H1 (cell line): ENCODE measurements around the gene CNOT3. TPM values are rescaled to one million over a fixed set of nuclear protein-coding genes. Genes with fewer than 3 reads are reported as not detected.

Experiments used
- CTCF ChIA-PET: fragments of 300-600 bp; sonication (Branson Sonifier 250); formaldehyde crosslinking; loops from one replicate; lab custom pipeline; 2021; ENCODE audit not compliant: partially characterized antibody; lab: Charles Lee
- POLR2A ChIA-PET: fragments of 300-600 bp; sonication (Branson Sonifier 250); formaldehyde crosslinking; loops from one replicate; lab custom pipeline; 2021; ENCODE audit warnings: inconsistent platforms; ENCODE audit not compliant: partially characterized antibody; lab: Charles Lee
- DNase-seq, 2 experiments: peaks; one replicate each; pipeline versions ENCODE4 v3.0.0 to v3.0.0-alpha.2; 2010 to 2022; ENCODE audit warnings: low spot score in 2 of 2, low read depth in 1 of 2, mixed read lengths in 1 of 2
- FAIRE-seq: peaks from 2 replicates; lab custom pipeline; 2011; peaks lifted over from hg19 to GRCh38; lab: Jason Lieb, UNC
- H2AFZ ChIP-seq: 2 replicates; pipeline ENCODE4 v1.8.1; 2012; ENCODE audit warnings: low read length, inconsistent platforms
- H2AK5ac ChIP-seq: 2 replicates; pipeline ENCODE4 v1.6.1; 2013; ENCODE audit warnings: low read depth, low read length
- H2BK120ac ChIP-seq: replicated peaks from 2 replicates; pipeline ENCODE3; 2013; ENCODE audit warnings: low read depth, low read length, inconsistent platforms
- H2BK12ac ChIP-seq: 2 replicates; pipeline ENCODE4 v1.6.1; 2013; ENCODE audit warnings: low read depth, low read length
- H2BK15ac ChIP-seq: 2 replicates; pipeline ENCODE4 v1.6.1; 2013; ENCODE audit warnings: low read length
- H2BK20ac ChIP-seq: 2 replicates; pipeline ENCODE4 v1.6.1; 2013; ENCODE audit warnings: low read length
- H2BK5ac ChIP-seq: 2 replicates; pipeline ENCODE4 v1.6.1; 2013; ENCODE audit warnings: low read depth, low read length
- H3K14ac ChIP-seq: 2 replicates; pipeline ENCODE4 v1.6.1; 2013; ENCODE audit warnings: inconsistent platforms; ENCODE audit not compliant: insufficient read length
- H3K18ac ChIP-seq: 2 replicates; pipeline ENCODE4 v1.6.1; 2013; ENCODE audit warnings: low read length; ENCODE audit errors: extremely low read depth
- H3K23ac ChIP-seq: 2 replicates; pipeline ENCODE4 v1.6.1; 2013; ENCODE audit warnings: inconsistent platforms; ENCODE audit not compliant: insufficient read length
- H3K23me2 ChIP-seq: 2 replicates; pipeline ENCODE4 v1.6.1; 2013; ENCODE audit warnings: low read depth, low read length
- H3K27ac ChIP-seq: 2 replicates; pipeline ENCODE4 v1.6.1; 2011; ENCODE audit warnings: low read depth, low read length, inconsistent platforms
- H3K27me3 ChIP-seq, 4 experiments: replicated peaks in 1 of 4; 1 replicate in 1 of 4; 2 replicates in 3 of 4; pipeline versions ENCODE4 v1.6.1 to v1.8.1; 2011 to 2013; ENCODE audit warnings: low read length in 3 of 4, mild to moderate bottlenecking in 3 of 4, inconsistent platforms in 2 of 4, mixed read lengths in 2 of 4, moderate library complexity in 1 of 4; ENCODE audit not compliant: control insufficient read depth in 3 of 4, insufficient read depth in 3 of 4; ENCODE audit errors: extremely low read depth in 1 of 4
- H3K36me3 ChIP-seq, 4 experiments: 2 replicates each; pipeline versions ENCODE4 v1.6.1 to v1.8.1; 2011 to 2013; ENCODE audit warnings: mild to moderate bottlenecking in 4 of 4, low read length in 3 of 4, moderate library complexity in 2 of 4, control low read depth in 1 of 4, inconsistent platforms in 1 of 4; ENCODE audit not compliant: insufficient read depth in 4 of 4, control insufficient read depth in 2 of 4
- H3K4ac ChIP-seq: replicated peaks from 2 replicates; pipeline ENCODE3; 2013; ENCODE audit warnings: low read length, low read depth, mixed read lengths, inconsistent platforms; ENCODE audit not compliant: insufficient read length
- H3K4me1 ChIP-seq, 4 experiments: replicated peaks in 1 of 4; 1 replicate in 1 of 4; 2 replicates in 3 of 4; pipeline versions ENCODE4 v1.6.1 to v1.8.1; 2011 to 2013; ENCODE audit warnings: low read length in 3 of 4, inconsistent platforms in 2 of 4, mixed read lengths in 1 of 4; ENCODE audit not compliant: insufficient read depth in 4 of 4, control insufficient read depth in 3 of 4
- H3K4me2 ChIP-seq, 2 experiments: 2 replicates each; pipeline versions ENCODE4 v1.6.1 to v1.8.1; 2011 to 2013; ENCODE audit warnings: low read depth in 2 of 2, low read length in 2 of 2, control low read depth in 1 of 2, inconsistent platforms in 1 of 2, mild to moderate bottlenecking in 1 of 2; ENCODE audit not compliant: insufficient read depth in 1 of 2
- H3K4me3 ChIP-seq, 4 experiments: fragments of 200-600, 300-600 bp in 1 of 4; sonication (generic), shearing (Covaris generic), sonication (Bioruptor Twin) in 1 of 4; 2 replicates each; pipeline versions ENCODE4 v1.5.1 to v1.8.1; 2011 to 2016; ENCODE audit warnings: low read length in 4 of 4, low read depth in 3 of 4, control low read depth in 2 of 4, inconsistent platforms in 2 of 4, mild to moderate bottlenecking in 2 of 4, mixed read lengths in 1 of 4, moderate library complexity in 1 of 4; ENCODE audit not compliant: insufficient read depth in 2 of 4; ENCODE audit errors: extremely low read depth in 1 of 4
- H3K56ac ChIP-seq: replicated peaks from 2 replicates; pipeline ENCODE3; 2013; ENCODE audit warnings: low read depth, mild to moderate bottlenecking, mixed read lengths, low read length, inconsistent platforms; ENCODE audit not compliant: insufficient read length
- H3K79me1 ChIP-seq: 2 replicates; pipeline ENCODE4 v1.6.1; 2013; ENCODE audit warnings: low read depth, low read length, control low read depth
- H3K79me2 ChIP-seq, 2 experiments: 2 replicates each; pipeline versions ENCODE4 v1.6.1 to v1.8.1; 2012 to 2013; ENCODE audit warnings: low read length in 2 of 2, mild to moderate bottlenecking in 2 of 2, inconsistent platforms in 1 of 2; ENCODE audit not compliant: insufficient read depth in 2 of 2, control insufficient read depth in 1 of 2
- H3K9ac ChIP-seq, 4 experiments: replicated peaks in 1 of 4; 1 replicate in 1 of 4; 2 replicates in 3 of 4; pipeline versions ENCODE4 v1.6.1 to v1.8.1; 2011 to 2013; ENCODE audit warnings: low read depth in 3 of 4, low read length in 3 of 4, control low read depth in 2 of 4, mild to moderate bottlenecking in 2 of 4, moderate library complexity in 2 of 4, inconsistent platforms in 1 of 4; ENCODE audit errors: extremely low read depth in 1 of 4
- H3K9me3 ChIP-seq, 2 experiments: 2 replicates each; pipeline versions ENCODE4 v1.6.1 to v1.8.1; 2012 to 2013; ENCODE audit warnings: mild to moderate bottlenecking in 2 of 2, moderate library complexity in 2 of 2, control low read depth in 1 of 2, inconsistent platforms in 1 of 2, low read depth in 1 of 2, low read length in 1 of 2, mixed read lengths in 1 of 2; ENCODE audit not compliant: insufficient read depth in 2 of 2
- H4K20me1 ChIP-seq, 2 experiments: replicated peaks in 1 of 2; 2 replicates each; pipeline versions ENCODE3 to v1.8.1; 2011 to 2013; ENCODE audit warnings: inconsistent platforms in 2 of 2, low read length in 2 of 2, mild to moderate bottlenecking in 1 of 2; ENCODE audit not compliant: insufficient read depth in 2 of 2, control insufficient read depth in 1 of 2
- H4K5ac ChIP-seq: 2 replicates; pipeline ENCODE4 v1.6.1; 2013; ENCODE audit warnings: low read length, low read depth, mixed read lengths, inconsistent platforms; ENCODE audit not compliant: insufficient read length
- H4K8ac ChIP-seq: 2 replicates; pipeline ENCODE4 v1.8.0; 2013; ENCODE audit warnings: mild to moderate bottlenecking, moderate library complexity, low read length, inconsistent platforms; ENCODE audit not compliant: insufficient read depth; ENCODE audit errors: extremely low read depth
- H4K91ac ChIP-seq: replicated peaks from 2 replicates; pipeline ENCODE3; 2013; ENCODE audit warnings: low read length, mixed read lengths, inconsistent platforms; ENCODE audit not compliant: insufficient read length
- GTF2F1 ChIP-seq: IDR thresholded peaks from 2 replicates; pipeline ENCODE4 v1.6.1; 2012; ENCODE audit warnings: low read depth, low read length, improper control_type of control experiment, borderline replicate concordance
- POLR2A ChIP-seq, 2 experiments: IDR thresholded peaks; 1 replicate in 1 of 2; 2 replicates in 1 of 2; pipeline ENCODE4 v1.6.1; 2011; ENCODE audit warnings: low read depth in 2 of 2, low read length in 2 of 2, mild to moderate bottlenecking in 2 of 2; ENCODE audit errors: control extremely low read depth in 1 of 2
- WGBS, 2 experiments: shearing (Covaris generic) in 1 of 2; methylation state at CpG; one replicate each; pipeline versions ENCODE4 v1.1.6 to v1.1.7; 2013 to 2015; ENCODE audit warnings: low lambda C conversion rate in 2 of 2, mixed read lengths in 2 of 2, inconsistent platforms in 1 of 2, low coverage in 1 of 2, missing lambda C conversion rate in 1 of 2; ENCODE audit not compliant: insufficient replicate concordance in 2 of 2, insufficient coverage in 1 of 2, insufficient read length in 1 of 2; ENCODE audit errors: extremely low coverage in 1 of 2, missing lambda C conversion rate in 1 of 2; 5-methylcytosine and 5-hydroxymethylcytosine counted together
- polyA plus RNA-seq, 7 experiments: library from polyadenylated mRNA; depleted of rRNA in 3 of 7; stranded (reverse) in 5 of 7; unstranded in 2 of 7; fragments of >200 nt in 5 of 7; fragments of 200-250 nt in 2 of 7; gene quantifications; 1 replicate in 5 of 7; 2 replicates in 1 of 7; 4 replicates in 1 of 7; pipeline versions ENCODE4 v1.2.1 to v1.2.3, GENCODE V29; 2011 to 2013; ENCODE audit warnings: missing spikeins in 2 of 7, mixed read lengths in 2 of 7
- total RNA-seq: library from RNA; stranded (reverse); fragmentation: NEBNext Ultra II Directional; extraction: Animal tissue kit (Norgen Biotek cat#: 25700); gene quantifications from 2 replicates; pipeline ENCODE4 v1.2.1, GENCODE V29; 2021

Gene CNOT3
- total and polyA plus RNA-seq, 2 of the 8 experiments (the other 6 are each of a cell fraction or from before 2014, with no cell fraction given), result 21.2 to 86.4 TPM

- no peak overlapping the region for H2AFZ ChIP-seq
- H3K27me3 ChIP-seq, result no peaks in the 10 kb centered on the region
- H3K79me2 ChIP-seq, result no peaks in the 10 kb centered on the region
- H4K8ac ChIP-seq, result no peak overlapping the region
- no peak overlapping the region for H2AK5ac ChIP-seq
- H2BK12ac ChIP-seq, result no peak overlapping the region
- no peak overlapping the region for H3K4me2 ChIP-seq
- no peak for DNase-seq
- no peak overlapping the region for H3K23ac ChIP-seq
- no peak overlapping the region for H2BK120ac ChIP-seq
- H3K36me3 ChIP-seq, result peaks cover 18 to 51% (median 46%) of the 10 kb centered on the region in 4 experiments
- H3K18ac ChIP-seq, result no peak overlapping the region
- CTCF ChIA-PET, result no interaction called here
- no peak overlapping the region for H4K5ac ChIP-seq
- H3K27ac ChIP-seq, result no peak overlapping the region
- H2BK5ac ChIP-seq, result no peak overlapping the region
- peaks cover 3 to 16% of the 10 kb centered on the region in 2 experiments for H4K20me1 ChIP-seq
- WGBS, 2 experiments, result 100% methylated on average over 5 of the region's 6 CpGs; no CpG with 5 or more reads in 1 of the 2 experiments
- no peaks in the 10 kb centered on the region for H3K4me1 ChIP-seq
- H3K56ac ChIP-seq, result no peak overlapping the region
- no peak overlapping the region for H2BK20ac ChIP-seq
- no peak overlapping the region for H3K4ac ChIP-seq
- no peak overlapping the region for H2BK15ac ChIP-seq
- H4K91ac ChIP-seq, result no peak overlapping the region
- no peak overlapping the region for H3K14ac ChIP-seq
- POLR2A ChIA-PET, result interaction anchor here (0.7 to 9.2 kb wide), 6 partner anchors 7 to 129 kb away, joined by 3 to 116 read pairs (median 3); partner anchors contain the start of genes LENG1, PRPF31 and TFPT
- no peaks in the 10 kb centered on the region for H3K9me3 ChIP-seq
- no peak overlapping the region for H3K4me3 ChIP-seq
- peaks cover 4% of the 10 kb centered on the region; the same call in 1 of the 2 replicates for H3K23me2 ChIP-seq
- no peaks in the 10 kb centered on the region; the same call in 1 of the 2 replicates for H3K79me1 ChIP-seq
- TF ChIP-seq GTF2F1, result no peak
- 0 out of 3 replicates have a peak, but pooled peaks of 1 of the 2 experiments have one; percentile 46 for TF ChIP-seq POLR2A (IDR thresholded peaks at IDR 0.05; ENCODE audit: control extremely low read depth in 1 of 2, low read depth in 2 of 2, low read length in 2 of 2)
- FAIRE-seq, result no peak
- no peak overlapping the region for H3K9ac ChIP-seq
Observed at GRCh38 chr19:54109651-54110050, 27.9 kb upstream of the CNOT3 start.
